Panc1 (cell line): Measurements from ENCODE around the gene MAGEB6. TPM values are rescaled to one million over a fixed set of nuclear protein-coding genes. Genes with fewer than 3 reads are reported as not detected.
"Not testable (repeated sequence)": the region's sequence is repeated elsewhere in the genome, so short reads cannot be mapped to it uniquely, and the experiment has no call there.

Experiments
- ATAC-seq: fragments of 200-7000 bp; cut with Tn5 transposase; 2 replicates; pipeline ENCODE4 v1.9.1; 2020; ENCODE audit warnings: mild to moderate bottlenecking, moderate library complexity
- BruUV-seq: library from RNA; stranded (reverse); fragments of 400-500 nt; replicated peaks from 2 replicates; lab custom pipeline; 2021; lab: Mats Ljungman, UMichigan
- CTCF ChIA-PET: fragments of 300-600 bp; sonication (Branson Sonifier 250); formaldehyde crosslinking; loops from one replicate; lab custom pipeline; 2022; ENCODE audit warnings: antibody characterized with exemption; lab: Charles Lee
- POLR2A ChIA-PET: fragments of 300-600 bp; sonication (Branson Sonifier 250); formaldehyde crosslinking; loops from one replicate; lab custom pipeline; 2022; ENCODE audit warnings: antibody characterized with exemption; lab: Charles Lee
- DNase-seq: peaks from one replicate; pipeline ENCODE4 v3.0.0-alpha.2; 2010; ENCODE audit warnings: low read depth, low spot score
- H3K27ac ChIP-seq: 2 replicates; pipeline ENCODE4 v1.5.1; 2011; ENCODE audit warnings: mild to moderate bottlenecking, low read length, inconsistent platforms
- H3K27me3 ChIP-seq: fragments of 200-500 bp; sonication (Bioruptor generic); 2 replicates; pipeline ENCODE4 v1.6.0; 2014; ENCODE audit warnings: low read length, inconsistent platforms; ENCODE audit not compliant: control insufficient read depth, insufficient read depth
- H3K36me3 ChIP-seq: fragments of 200-500 bp; sonication (Bioruptor generic); 2 replicates; pipeline ENCODE4 v1.5.1; 2014; ENCODE audit warnings: inconsistent platforms, mild to moderate bottlenecking, low read length, moderate library complexity; ENCODE audit not compliant: control insufficient read depth, insufficient read depth
- H3K4me1 ChIP-seq: 2 replicates; pipeline ENCODE4 v1.5.1; 2011; ENCODE audit warnings: inconsistent platforms, mild to moderate bottlenecking, low read length, moderate library complexity; ENCODE audit not compliant: control insufficient read depth, insufficient read depth
- H3K4me3 ChIP-seq, 2 experiments: 2 replicates each; pipeline ENCODE4 v1.5.1; 2011 to 2012; ENCODE audit warnings: low read depth in 2 of 2, low read length in 2 of 2, mild to moderate bottlenecking in 2 of 2, inconsistent platforms in 1 of 2, moderate library complexity in 1 of 2
- H3K9me3 ChIP-seq: fragments of 200-500 bp; sonication (Bioruptor generic); 2 replicates; pipeline ENCODE4 v1.5.1; 2014; ENCODE audit warnings: low read depth, mild to moderate bottlenecking, inconsistent platforms, low read length, moderate library complexity; ENCODE audit not compliant: control insufficient read depth, insufficient read depth
- CTCF ChIP-seq: fragments of 450-650 bp; IDR thresholded peaks from 2 replicates; pipeline ENCODE4 v1.5.1; 2017; ENCODE audit warnings: mild to moderate bottlenecking
- POLR2AphosphoS5 ChIP-seq: IDR thresholded peaks from 2 replicates; pipeline ENCODE4 v1.6.1; 2012; ENCODE audit warnings: mild to moderate bottlenecking, low read depth, low read length, moderate library complexity
- REST ChIP-seq, 2 experiments: IDR thresholded peaks; 2 replicates each; pipeline ENCODE4 v1.6.1; 2011 to 2012; ENCODE audit warnings: low read depth in 2 of 2, control low read depth in 1 of 2, low read length in 1 of 2, mild to moderate bottlenecking in 1 of 2, moderate library complexity in 1 of 2; ENCODE audit not compliant: insufficient read depth in 1 of 2
- SIN3A ChIP-seq: IDR thresholded peaks from 2 replicates; pipeline ENCODE4 v1.6.1; 2012; ENCODE audit warnings: low read depth, mild to moderate bottlenecking, low read length, moderate library complexity, borderline replicate concordance; ENCODE audit not compliant: insufficient read depth
- TCF7L2 ChIP-seq: IDR thresholded peaks from 2 replicates; pipeline ENCODE4 v1.6.1; 2011; ENCODE audit warnings: mild to moderate bottlenecking, low read depth, low read length, inconsistent platforms
- in situ Hi-C: cut with HindIII; loops from 2 replicates; pipeline ENCODE4 v1.10.0; 2016; ENCODE audit warnings: low sequenced_read_pairs, low pct_unique_long_range_greater_than_20kb
- intact Hi-C: fragments of 100-400 bp; cut with micrococcal nuclease; formaldehyde crosslinking; loops from one replicate; pipeline ENCODE4 v1.10.0; 2022; ENCODE audit not compliant: unreplicated experiment
- total RNA-seq: library from RNA; stranded (reverse); gene quantifications from one replicate; pipeline ENCODE4 v1.2.1, GENCODE V29; 2021; ENCODE audit not compliant: unreplicated experiment

MAGEB6 gene
- total RNA-seq, 1 experiment from 2014 or later = not detected

- in situ Hi-C loops (no loop called here), intact Hi-C loops (no loop called here)
- CTCF ChIA-PET = no interaction called here
- no peak within 1 kb of the TSS for H3K4me3 ChIP-seq
- no peaks in the 10 kb centered on the region for H3K4me1 ChIP-seq
- H3K27me3 ChIP-seq = no peaks in the 10 kb centered on the region
- no peaks in the 10 kb centered on the region for H3K36me3 ChIP-seq
- ATAC-seq (no peak), DNase-seq (no peak)
- no peak for TF ChIP-seq POLR2AphosphoS5
- no peak for TF ChIP-seq TCF7L2
- TF ChIP-seq SIN3A = no peak
- no peak for TF ChIP-seq REST (IDR thresholded peaks at IDR 0.05; ENCODE audit: insufficient read depth in 1 of 2, low read depth in 2 of 2, low read length in 1 of 2)
- TF ChIP-seq CTCF = no peak
- H3K9me3 ChIP-seq = no peaks in the 10 kb centered on the region
- BruUV-seq = no TSS peak
- no peak within 1 kb of the TSS for H3K27ac ChIP-seq
- POLR2A ChIA-PET = no interaction called here
Measured at GRCh38 chrX:26160301-26160700, 31.9 kb upstream of the MAGEB6 start, which contains the start of gene MAGEB6B. Gene MAGEB6B (plus strand): TSS chrX:26160601. CDS start chrX:26160601, 0 bp downstream.

- intact Hi-C loops = no loop called here
- H3K4me3 ChIP-seq = no peak overlapping the region
- ATAC-seq (no peak), DNase-seq (no peak)
- H3K4me1 ChIP-seq = no peaks in the 10 kb centered on the region
- no peak overlapping the region for H3K27ac ChIP-seq
- no TSS peak for BruUV-seq
- ChIA-PET POLR2A (no interaction called here), CTCF (no interaction called here)
- H3K9me3 ChIP-seq = no peaks in the 10 kb centered on the region
- TF ChIP-seq TCF7L2 = no peak
- TF ChIP-seq REST (IDR thresholded peaks at IDR 0.05; ENCODE audit: insufficient read depth in 1 of 2, low read depth in 2 of 2, low read length in 1 of 2) = no peak
- TF ChIP-seq CTCF = no peak
- no peak for TF ChIP-seq POLR2AphosphoS5
- TF ChIP-seq SIN3A = no peak
- H3K36me3 ChIP-seq = no peaks in the 10 kb centered on the region
- in situ Hi-C loops = no loop called here
- no peaks in the 10 kb centered on the region for H3K27me3 ChIP-seq
Measured at GRCh38 chrX:26203561-26203960, 11.3 kb downstream of the MAGEB6 start.

GRCh38 chrX:26204717-26205116, 12.5 kb downstream of the MAGEB6 start:
- H3K27ac ChIP-seq, BruUV-seq, ATAC-seq, H3K4me1 ChIP-seq, H3K9me3 ChIP-seq, intact Hi-C loops, H3K27me3 ChIP-seq, in situ Hi-C loops, DNase-seq, H3K36me3 ChIP-seq, H3K4me3 ChIP-seq, POLR2A ChIA-PET, CTCF ChIA-PET: not testable (repeated sequence)
